IPS-18c (cell line): ENCODE data around the gene PRSS38.
"Not testable (repeated sequence)": the region's sequence is repeated elsewhere in the genome, so short reads cannot be mapped to it uniquely, and the experiment has no call there.

ENCODE experiments used
- H3K4me3 ChIP-seq: 2 replicates; pipeline ENCODE4 v1.7.0; 2013; ENCODE audit warnings: low read depth, mild to moderate bottlenecking, low read length, moderate library complexity; ENCODE audit not compliant: insufficient read depth
- H3K9me3 ChIP-seq: one replicate; pipeline ENCODE4 v1.6.1; 2013; ENCODE audit warnings: mild to moderate bottlenecking, low read length, moderate library complexity; ENCODE audit not compliant: control insufficient read depth, insufficient read depth

PRSS38 gene

DNA sequence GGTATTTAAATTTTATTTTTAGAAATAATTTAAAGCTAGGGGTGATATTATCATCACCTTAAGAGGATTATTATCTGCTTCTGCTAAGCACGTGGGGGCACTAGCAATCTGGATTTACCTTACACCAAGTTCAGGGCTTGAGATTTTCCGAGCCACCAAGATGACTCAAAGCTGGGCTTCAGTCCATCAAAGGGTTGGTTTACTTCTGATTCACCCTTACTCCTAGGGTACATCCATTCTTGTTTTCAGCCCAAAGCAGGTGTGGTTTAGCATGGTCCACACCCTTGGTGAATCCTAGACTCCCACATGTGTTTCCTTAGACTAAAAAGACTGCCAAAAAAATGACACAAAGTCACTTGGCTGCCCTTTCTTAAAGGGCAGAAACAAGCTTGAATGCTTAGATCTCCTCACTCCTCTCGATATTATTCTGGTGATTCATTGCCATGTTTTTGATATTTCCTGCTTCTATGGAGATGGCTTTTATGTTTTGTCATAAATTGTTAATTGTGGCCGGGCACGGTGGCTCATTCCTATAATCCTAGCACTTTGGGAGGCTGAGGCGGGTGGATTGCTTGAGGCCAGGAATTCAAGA lies 9.8 kb upstream of the PRSS38 start:
- no peaks in the 10 kb centered on the region for H3K9me3 ChIP-seq
- no peak overlapping the region for H3K4me3 ChIP-seq

DNA sequence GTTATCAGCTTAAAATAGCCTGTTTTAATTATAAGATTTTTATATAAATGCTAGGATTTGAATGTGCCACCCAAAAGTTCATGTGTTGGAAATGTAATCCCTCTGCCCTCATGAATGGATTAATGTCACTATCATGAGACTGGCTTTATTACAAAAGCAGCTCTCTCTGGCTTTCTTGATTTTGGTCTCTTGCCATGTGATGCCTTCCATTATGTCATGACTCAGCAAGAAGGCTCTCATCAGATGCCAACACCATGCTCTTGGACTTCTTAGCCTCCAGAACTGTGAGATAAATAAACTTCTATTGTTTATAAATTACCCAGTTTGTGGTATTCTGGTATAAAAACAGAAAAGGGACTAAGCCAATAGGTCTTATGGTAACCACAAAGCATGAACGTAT lies 6.9 kb upstream of the PRSS38 start:
- Histone ChIP-seq H3K9me3 (peaks cover 2% of the 10 kb centered on the region), H3K4me3 (no peak overlapping the region)

DNA sequence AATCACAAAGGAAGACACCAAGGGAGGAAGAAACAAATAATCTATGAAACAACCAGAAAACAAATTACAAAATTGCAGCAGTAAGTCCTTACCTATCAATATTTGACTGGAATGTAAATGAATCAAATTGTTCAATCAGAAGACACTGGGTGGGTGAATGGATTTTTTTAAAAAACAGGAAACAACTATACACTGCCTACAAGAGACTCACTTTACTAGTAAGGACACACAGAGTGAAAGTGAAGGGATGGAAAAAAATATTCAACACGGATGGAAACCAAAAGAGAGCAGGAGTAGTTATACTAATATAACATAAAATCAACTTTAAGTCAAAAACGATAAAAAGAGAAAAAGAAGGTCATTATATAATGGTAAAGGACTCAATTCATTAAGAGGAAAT lies 6.4 kb upstream of the PRSS38 start:
- H3K4me3 ChIP-seq, result no peak overlapping the region
- peaks cover 3% of the 10 kb centered on the region for H3K9me3 ChIP-seq

DNA sequence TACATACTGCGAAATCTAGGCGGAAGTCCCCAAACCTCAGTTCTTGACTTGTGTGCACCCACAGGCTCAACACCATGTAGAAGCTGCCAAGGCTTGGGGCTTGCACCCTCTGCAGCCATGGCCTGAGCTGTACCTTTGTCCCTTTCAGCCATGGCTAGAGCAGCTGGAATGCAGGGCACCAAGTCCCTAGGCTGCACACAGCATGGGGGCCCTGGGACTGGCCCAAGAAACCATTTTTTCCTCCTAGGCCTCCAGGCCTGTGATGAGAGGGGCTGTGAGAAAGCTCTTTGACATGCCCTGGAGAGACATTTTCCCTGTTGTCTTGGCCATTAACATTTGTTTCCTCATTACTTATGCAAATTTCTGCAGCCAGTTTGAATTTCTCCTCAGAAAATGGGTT lies 1.5 kb upstream of the PRSS38 start:
- Histone ChIP-seq H3K4me3 (no peak overlapping the region), H3K9me3 (peaks cover 4% of the 10 kb centered on the region)

DNA sequence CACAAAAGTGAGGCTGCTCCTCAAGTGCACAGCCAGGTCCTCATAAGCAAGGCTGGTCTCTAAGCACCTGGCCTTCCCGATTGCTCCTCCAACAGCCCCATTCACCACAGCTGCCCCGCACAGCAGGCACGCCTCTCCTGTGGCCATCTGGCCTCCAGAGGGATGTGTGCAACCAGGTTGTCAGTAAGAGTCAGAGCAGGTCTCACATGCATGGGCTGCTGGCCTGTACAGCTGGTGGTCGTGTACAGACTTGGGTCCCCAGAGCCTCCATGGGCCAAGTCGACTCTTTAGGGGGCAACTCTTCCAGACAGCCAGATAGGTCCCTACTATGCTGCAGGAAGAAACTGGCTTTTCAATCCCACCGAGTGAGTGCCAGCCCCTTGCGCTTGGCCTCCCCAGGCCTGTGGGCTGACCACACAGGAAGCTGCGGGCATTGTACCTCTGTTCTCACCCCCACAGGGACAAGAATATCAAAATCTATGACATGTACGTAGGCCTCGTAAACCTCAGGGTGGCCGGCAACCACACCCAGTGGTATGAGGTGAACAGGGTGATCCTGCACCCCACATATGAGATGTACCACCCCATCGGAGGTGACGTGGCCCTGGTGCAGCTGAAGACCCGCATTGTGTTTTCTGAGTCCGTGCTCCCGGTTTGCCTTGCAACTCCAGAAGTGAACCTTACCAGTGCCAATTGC lies 1.4 kb downstream of the PRSS38 start:
- Histone ChIP-seq H3K9me3 (peaks cover 4% of the 10 kb centered on the region), H3K4me3 (no peak overlapping the region)

DNA sequence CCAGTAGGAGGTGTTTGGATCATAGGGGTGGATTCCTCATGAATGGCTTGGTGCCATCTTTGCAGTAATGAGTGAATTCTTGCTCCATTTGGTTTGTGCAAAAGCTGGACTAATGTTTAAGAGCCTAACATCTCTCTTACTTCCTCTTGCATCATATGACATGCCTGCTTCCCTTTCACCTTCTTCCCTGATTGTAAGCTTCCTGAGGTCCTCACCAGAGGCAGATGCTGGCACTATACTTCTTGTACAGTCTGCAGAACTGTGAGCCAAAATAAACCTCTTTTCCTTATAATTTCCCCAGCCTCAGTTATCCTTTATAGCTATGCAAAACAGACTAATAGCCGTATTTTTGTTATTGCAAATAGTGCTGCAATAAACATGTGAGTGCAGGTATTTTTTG lies 8.1 kb downstream of the PRSS38 start:
- H3K9me3 ChIP-seq, result no peaks in the 10 kb centered on the region
- no peak overlapping the region for H3K4me3 ChIP-seq

DNA sequence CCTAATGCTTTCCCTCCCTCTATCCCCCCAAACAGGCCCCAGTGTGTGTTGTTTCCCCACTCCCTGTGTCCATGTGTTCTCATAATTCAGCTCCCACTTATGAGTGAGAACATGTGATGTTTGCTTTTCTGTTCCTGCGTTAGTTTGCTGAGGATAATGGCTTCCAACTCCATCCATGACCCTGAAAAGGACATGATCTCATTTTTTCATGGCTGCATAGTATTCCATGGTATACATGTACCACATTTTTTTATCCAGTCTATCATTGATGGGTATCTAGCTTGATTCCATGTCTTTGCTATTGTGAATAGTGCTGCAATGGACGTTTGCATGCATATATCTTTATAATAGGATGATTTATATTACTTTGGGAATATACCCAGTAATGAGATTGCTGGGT lies 8.7 kb downstream of the PRSS38 start:
- Histone ChIP-seq H3K4me3 (no peak overlapping the region), H3K9me3 (no peaks in the 10 kb centered on the region)

DNA sequence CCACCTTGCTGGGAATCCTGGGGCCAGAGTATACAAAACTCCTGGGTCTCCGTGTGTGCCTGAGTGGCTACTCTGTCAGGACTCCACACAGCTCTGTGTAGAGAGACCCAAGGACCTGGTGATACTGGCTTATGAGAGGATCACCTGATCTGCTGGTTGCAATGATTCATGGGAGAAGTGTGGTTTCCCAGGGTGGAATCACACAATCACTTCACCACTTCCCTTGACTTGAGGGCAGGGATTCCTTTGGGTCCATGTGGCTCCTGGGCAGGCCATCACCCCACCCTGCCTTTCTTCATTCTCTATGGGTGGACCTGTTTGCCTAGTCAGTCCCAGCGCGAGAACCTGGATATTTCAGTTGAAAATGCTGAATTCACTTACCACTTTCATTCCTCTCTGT lies 13.3 kb downstream of the PRSS38 start:
- Histone ChIP-seq H3K4me3 (no peak overlapping the region), H3K9me3 (no peaks in the 10 kb centered on the region)

DNA sequence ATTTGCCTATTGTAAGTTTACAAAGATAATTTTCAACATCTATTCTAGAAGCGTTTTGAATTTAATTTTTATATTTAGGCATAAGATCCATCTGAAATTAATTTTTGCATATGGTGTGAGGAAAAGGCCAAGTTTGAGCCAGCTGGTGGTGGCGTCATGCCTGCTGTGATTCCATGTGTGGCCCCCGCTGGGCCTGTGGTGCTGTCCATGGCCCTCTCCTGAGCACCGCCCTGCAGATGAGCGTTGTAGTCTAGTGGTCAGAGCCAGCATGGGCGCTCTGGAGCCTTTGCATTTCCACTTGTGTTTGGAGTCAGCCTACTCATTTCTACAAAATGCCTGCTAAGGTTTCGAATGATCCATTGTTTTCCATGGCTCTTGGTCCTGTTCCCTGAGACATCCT lies 22.7 kb downstream of the PRSS38 start:
- no peak overlapping the region for H3K4me3 ChIP-seq
- no peaks in the 10 kb centered on the region for H3K9me3 ChIP-seq

DNA sequence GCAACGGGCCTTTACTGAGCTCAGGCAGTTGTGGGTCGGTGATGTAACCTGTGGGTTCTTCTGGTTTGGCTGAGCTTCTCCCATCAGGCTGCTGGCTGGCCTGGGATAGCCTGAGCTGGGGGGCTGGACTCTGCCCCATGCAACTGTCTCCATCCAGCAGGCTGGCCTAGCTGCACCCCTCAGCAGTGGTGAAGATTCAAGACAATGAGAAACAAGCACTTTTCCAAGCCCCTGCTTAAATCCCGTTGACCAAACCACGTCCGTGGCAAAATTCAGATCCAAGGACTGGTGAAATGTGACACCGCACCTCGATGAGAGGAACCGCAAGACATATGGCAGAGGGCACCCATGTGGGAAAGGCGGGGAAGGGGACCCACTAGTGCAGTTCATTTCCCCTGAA lies 25.6 kb downstream of the PRSS38 start:
- H3K4me3 ChIP-seq, result no peak overlapping the region
- no peaks in the 10 kb centered on the region for H3K9me3 ChIP-seq

DNA sequence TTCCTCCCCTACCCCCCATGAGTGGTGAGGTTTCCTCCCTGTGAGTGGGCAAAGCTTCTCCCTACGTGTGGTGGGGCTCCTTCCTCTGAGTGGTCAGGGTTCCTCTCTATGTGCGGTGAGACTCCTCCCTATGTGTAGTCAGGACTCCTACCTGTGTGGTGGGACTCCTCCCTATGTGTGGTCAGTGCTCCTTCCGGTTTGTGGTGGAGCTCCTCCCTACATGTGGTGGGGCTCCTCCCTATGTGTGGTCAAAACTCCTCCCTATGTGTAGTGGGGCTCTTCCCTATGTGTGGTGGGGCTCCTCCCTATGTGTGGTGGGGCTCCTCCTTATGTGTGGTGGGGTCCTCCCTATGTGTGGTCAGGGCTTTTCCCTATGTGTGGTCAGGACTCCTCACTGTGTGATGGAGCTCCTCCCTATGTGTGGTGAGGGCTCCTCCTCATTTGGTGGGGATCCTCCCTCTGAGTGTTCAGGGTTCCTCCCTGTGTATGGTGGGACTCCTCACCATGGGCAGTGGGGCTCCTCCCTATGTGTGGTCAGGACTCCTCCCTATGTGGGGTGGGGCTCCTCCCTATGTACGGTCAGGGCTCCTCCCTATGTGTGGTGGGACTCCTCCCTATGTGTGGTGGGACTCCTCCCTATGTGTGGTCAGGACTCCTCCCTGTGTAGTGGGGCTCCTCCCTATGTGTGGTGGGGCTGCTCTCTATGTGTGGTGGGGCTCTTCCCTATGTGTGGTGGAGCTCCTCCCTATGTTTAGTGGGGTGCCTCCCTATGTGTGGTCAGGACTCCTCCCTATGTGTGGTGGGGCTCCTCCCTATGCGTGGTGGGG lies 29.1 kb downstream of the PRSS38 start:
- Histone ChIP-seq H3K4me3 (no peak overlapping the region), H3K9me3 (peaks cover 7% of the 10 kb centered on the region)

DNA sequence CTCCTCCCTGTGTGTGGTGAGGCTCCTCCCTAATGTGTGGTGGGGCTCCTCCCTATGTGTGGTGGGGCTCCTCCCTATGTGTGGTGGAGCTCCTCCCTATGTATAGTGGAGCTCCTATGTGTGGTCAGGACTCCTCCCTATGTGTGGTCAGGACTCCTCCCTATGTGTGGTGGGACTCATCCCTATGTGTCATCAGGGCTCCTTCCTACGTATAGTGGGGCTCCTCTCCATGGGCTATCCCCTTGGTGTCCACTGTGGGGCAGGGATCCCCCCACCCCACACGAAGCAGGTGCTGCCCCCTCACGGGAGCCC lies 29.6 kb downstream of the PRSS38 start:
- Histone ChIP-seq H3K4me3 (no peak overlapping the region), H3K9me3 (peaks cover 7% of the 10 kb centered on the region)

DNA sequence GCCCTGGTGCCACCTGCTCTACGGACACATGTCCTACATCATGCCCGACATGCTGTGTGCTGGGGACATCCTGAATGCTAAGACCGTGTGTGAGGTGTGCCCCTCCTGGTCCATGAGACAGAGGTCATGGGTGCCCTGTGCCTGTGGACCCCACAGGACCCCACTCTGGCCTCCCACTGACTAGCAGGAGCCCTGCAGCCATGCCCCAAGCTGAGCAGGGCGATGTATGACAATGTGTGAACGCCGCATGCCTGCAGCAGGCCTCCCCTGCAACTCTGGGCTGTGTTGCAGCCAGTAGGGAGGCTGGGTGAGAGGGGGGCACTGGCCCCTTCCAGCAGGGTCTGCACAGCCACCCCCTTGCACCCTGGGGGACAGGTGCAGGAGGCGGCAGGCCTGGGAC lies 30.0 kb downstream of the PRSS38 start:
- Histone ChIP-seq H3K4me3 (no peak overlapping the region), H3K9me3 (peaks cover 7% of the 10 kb centered on the region)

DNA sequence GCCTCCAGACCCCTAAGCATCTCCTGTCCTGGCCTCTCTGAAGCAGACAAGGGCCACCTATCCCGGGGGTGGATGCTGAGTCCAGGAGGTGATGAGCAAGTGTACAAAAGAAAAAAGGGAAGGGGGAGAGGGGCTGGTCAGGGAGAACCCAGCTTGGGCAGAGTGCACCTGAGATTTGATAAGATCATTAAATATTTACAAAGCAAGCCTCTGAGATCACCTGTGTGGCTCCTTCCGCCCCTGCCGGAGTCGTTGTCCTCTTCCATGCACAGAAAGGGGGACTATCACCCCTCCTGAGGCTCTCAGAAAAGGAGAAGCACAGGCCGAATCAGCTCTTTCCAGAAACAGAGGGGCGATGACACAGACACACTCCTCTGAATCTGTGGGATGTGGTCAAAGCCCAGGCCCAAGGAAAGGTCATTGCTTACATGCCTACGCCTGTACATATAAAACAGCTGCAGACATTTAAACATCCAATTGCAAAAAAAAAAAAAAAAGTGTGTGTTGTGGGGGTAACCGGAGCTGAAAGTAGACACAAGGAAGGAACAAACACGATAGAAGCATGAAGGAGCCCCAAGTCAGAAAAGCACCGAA lies 30.9 kb downstream of the PRSS38 start:
- no peak overlapping the region for H3K4me3 ChIP-seq
- H3K9me3 ChIP-seq, result peaks cover 7% of the 10 kb centered on the region

DNA sequence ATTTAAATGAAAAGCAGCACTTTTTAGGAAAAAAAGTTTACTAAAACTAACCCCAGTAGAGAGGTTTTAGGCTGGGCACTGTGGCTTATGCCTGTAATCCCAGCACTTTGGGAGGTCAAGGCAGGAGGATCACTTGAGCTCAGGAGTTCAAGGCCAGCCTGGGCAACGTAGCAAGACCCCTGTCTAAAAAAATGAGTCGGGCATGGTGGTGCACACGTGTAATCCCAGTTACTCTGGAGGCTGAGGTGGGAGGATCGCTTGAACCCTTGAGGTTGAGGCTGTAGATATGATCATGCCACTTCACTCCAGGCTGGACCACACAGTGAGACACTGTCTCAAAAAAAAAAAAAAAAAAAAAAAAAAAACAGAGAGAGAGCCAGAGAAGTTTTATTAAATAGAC lies 31.6 kb downstream of the PRSS38 start:
- H3K4me3 ChIP-seq, H3K9me3 ChIP-seq: not testable (repeated sequence)

DNA sequence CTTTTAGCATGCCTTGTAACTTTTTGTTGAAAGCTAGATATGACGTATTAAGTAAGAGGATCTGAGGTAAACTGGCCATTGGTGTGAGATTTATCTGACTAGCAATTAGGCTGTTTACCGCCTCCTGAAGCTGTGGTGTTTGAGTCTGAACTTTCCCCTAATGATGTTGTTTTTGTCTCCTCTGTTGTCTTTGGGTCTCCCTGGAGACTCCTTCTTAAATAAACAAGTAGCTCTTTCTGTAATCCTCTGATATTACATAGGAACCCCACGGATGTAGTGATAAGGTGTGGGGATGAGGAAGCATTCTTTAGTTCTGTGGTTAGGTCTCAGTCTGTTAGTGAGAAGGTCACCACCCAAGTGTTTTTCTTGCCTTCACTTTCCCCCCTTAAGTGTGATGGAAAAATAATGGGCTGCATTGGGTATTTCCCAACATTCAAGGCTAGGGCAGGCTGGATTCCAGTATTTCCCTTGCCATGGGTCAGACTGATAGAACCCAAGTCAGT lies 33.0 kb downstream of the PRSS38 start:
- H3K4me3 ChIP-seq, result no peak overlapping the region
- peaks cover 7% of the 10 kb centered on the region for H3K9me3 ChIP-seq

DNA sequence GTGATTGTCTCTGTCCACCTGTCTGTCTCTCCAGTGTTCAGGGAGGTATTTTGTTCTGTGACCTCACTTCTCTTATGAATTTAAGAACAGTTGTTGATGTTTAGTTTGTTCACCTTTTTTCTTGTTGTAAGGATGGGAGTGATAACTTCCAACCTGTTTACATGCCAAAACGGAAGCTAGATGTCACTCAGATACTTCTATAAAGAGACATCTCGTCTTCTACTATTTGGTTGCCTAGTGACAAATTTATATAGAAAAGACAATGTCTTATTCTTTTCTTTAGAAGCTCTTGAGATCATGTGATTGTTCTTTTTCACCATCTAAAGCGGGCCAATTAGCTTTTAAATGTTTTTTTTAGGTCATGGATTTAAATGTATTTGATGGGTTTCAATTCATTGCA lies 33.8 kb downstream of the PRSS38 start:
- peaks cover 7% of the 10 kb centered on the region for H3K9me3 ChIP-seq
- no peak overlapping the region for H3K4me3 ChIP-seq

DNA sequence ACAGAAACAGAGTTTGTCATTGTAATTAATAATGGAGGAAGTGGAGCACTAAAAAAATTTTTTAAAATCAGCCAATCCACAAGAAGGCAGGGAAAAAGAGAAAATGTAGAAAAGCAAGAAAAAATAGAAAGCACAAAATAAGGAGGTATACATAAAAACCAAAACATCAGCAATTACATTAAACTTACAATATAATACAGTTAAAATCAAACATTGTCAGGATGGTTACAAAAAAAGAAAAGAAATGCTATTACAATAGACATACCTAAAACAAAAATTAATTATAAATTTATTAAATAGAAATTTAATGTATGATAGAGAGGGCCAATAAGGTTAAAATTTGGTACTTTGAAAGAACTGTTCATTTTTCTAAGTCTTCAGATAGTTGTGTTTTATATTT lies 38.7 kb downstream of the PRSS38 start:
- Histone ChIP-seq H3K4me3 (no peak overlapping the region), H3K9me3 (no peaks in the 10 kb centered on the region)
